Loucy (cell line): ENCODE data around the gene MIA2.

Experiments
- CTCF ChIP-seq: fragments of 200-600 bp; sonication (generic); conservative IDR thresholded peaks from 2 replicates; pipeline ENCODE4 v1.5.1; 2014; ENCODE audit warnings: mild to moderate bottlenecking, antibody characterized with exemption, low read length
- EZH2phosphoT487 ChIP-seq: fragments of 200-600 bp; IDR thresholded peaks from 2 replicates; pipeline ENCODE4 v1.6.1; 2018; ENCODE audit warnings: antibody characterized with exemption, mild to moderate bottlenecking, moderate library complexity, borderline replicate concordance

- TF ChIP-seq CTCF (no peak), EZH2phosphoT487 (no peak)
Measured at GRCh38 chr14:39219075-39219499, 14.6 kb upstream of the MIA2 start.
